Measurements from ENCODE around the gene C8B. TPM values are rescaled to one million over a fixed set of nuclear protein-coding genes. Genes with fewer than 3 reads are reported as not detected.

C8B gene
- total and polyA plus RNA-seq, 9 of the 15 experiments (the other 6 are each of a cell fraction or from before 2014, with no cell fraction given): not detected

- no peak for TF ChIP-seq ZNF318 (IDR thresholded peaks at IDR 0.05; ENCODE audit: borderline replicate concordance in 1 of 2, low read depth in 1 of 2)
- no peak for TF ChIP-seq KLF6 (CRISPR knock-in tag; IDR thresholded peaks at IDR 0.05; ENCODE audit: borderline replicate concordance)
- TF ChIP-seq ZFPM2 (CRISPR knock-in tag; IDR thresholded peaks at IDR 0.05): no peak
- TF ChIP-seq ZNF165 (CRISPR knock-in tag; IDR thresholded peaks at IDR 0.05; ENCODE audit: borderline replicate concordance): no peak
These were observed 20.0 kb upstream of the C8B start (continued) for GRCh38 chr1:56985857-56986256.
